HG03060 (cell line): ENCODE data around the gene SPEN.
A peak's percentile ranks its signal among the peaks of the same experiment; 100 is the strongest.

ENCODE experiments used
- ATAC-seq: cut with Tn5 transposase; IDR thresholded peaks from one replicate; pipeline ENCODE4 v1.9.1; 2021; ENCODE audit warnings: low read depth, moderate number of reproducible peaks; ENCODE audit not compliant: unreplicated experiment

SPEN gene

GRCh38 chr1:15945011-15945831, 97.7 kb downstream of the SPEN start:
- ATAC-seq, result no peak

DNA sequence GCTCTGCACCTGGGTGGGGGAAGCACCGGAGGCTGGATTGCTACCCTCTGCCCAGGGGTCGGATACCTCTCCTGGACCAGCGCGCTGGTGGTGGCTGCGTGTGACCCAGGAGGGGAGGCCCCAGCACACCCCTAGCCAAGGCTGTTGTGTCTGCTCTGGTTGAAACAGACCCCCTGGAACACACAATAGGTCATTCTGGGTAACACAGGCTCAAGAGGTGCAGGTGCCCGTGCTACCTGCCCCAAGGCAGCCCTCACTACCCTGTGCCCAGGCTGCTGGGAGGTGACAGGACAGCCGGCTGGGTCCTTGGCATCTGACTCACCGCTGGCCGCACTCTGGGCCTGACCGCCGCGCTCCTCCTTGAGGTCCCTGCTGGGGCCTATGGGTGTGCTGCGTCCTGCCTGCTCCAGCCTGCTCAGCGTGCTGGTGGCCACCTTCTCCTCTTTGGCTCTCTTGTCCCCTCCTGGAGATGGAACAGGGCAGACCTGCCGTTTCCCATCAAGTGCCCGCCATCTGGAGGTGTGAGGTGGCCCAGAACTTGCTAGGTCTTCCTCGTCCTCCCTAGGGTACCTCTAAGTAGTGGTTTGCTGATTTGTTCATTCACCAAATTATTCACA, 98.4 kb downstream of the SPEN start:
- ATAC-seq, result no peak

DNA sequence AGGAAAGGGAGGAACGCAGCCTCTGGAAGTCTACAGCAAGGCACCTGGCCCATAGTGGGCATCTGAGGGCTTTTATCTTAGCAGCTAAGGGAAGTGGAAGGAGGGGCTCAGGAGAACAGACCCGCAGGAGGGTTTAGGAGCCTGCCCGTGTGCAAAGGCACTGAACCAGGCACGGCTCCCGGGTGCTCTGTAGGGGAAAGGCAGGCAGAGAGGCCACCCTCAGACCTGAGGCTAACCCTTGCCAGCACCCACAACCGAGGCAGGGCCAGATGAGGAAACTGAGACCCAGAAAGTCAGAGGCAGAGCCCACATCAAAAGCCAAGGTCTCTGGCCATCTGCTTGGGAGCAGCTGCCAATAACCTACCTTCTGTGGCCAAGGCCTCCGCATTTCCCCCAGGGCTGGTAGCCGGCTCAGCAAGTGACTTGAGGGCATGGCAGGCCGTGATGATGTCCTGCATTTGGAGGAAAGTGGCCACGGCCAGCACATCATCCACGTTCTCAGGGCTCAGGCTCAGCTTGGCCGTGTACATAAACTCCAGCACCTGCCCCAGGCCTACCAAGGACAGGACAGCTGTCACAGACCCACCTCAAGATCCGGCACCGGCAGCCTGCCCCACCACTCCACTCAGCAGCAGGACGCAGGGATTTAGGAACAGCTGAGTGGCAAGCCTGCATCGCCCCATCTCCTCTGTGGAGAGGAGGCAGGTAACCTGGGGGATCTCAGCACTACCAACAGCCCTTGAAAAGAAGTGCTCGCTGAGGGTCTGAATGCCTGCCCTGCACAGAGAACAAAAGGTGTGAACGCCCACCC, 99.3 kb downstream of the SPEN start:
- ATAC-seq, result no peak

DNA sequence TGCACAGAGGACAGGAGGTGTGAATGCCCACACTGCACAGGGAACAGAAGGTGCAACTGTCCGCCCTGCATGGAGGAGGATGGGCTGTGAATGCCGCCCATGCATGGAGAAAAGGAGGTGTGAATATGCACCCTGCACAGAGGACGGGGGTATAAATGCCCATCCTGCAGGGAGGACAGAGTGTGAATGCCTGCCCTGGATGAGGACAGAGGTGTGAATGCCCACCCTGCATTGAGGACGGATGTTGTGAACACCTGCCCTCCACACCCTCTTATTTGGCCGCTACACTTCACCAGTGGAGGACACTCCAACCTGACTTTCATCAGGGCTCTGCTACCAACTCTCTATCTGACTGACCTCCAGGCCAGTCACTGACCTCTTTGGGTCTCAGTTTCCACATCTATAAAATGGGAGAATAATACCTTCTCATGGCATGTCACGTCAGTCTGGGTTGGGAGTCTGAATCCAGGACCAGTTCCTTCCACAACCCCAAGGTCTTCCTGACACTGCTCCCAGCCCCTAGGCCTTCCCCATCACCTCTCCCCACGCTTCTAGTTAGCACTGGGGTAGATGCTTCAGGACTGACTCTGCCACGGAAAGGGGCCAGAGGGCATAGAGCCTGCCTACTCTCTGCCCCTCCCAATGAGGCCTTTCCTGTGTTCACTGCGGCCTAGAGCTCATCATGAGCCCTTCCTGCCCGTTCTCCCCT, 100.0 kb downstream of the SPEN start:
- no peak for ATAC-seq

- no peak for ATAC-seq
These were observed 100.6 kb downstream of the SPEN start for GRCh38 chr1:15948091-15948591.

DNA sequence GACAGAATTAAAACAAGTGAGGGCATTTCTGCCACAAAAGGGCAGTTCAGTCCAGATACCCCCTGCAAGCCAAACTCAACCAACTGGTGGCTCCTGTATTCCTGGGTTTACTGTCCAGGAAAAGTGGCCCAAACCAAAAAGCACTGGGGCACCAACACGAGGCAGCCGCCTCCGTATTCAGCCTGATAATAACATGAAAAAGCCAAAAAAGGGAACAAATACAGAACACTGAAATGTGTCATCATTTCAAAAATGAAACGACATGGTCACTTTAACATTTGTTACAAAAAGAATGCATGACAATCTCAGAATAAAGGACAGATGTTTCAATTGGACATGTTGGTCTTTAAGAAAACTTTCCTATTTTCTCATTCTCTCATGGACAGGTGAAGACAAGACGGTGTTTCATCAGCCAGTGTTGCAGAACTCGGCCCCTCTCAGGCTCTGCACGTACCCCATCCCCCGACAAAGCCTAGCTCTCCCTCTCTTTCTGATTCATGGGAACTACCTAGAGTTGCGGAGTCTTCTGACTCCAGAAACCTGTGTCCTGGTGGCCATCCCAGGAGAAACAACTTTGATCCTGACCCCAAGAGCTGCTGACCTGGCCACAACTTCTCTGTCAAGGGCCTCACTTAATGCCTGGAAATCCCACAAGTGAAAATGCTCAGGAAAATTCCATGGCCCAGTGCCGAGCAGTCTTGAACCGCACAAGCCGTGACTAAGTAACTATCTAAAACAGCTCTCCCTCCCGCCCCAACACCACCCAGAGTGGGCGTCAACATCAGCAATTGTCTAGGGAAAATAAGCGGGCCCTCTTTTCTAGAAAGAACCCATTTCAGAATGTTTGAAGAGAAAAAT, 101.3 kb downstream of the SPEN start:
- ATAC-seq, result no peak

- peak; percentile 67 for ATAC-seq
These were observed 102.1 kb downstream of the SPEN start for GRCh38 chr1:15949453-15950245.

- no peak for ATAC-seq
These were observed 102.8 kb downstream of the SPEN start for GRCh38 chr1:15950302-15950701.

DNA sequence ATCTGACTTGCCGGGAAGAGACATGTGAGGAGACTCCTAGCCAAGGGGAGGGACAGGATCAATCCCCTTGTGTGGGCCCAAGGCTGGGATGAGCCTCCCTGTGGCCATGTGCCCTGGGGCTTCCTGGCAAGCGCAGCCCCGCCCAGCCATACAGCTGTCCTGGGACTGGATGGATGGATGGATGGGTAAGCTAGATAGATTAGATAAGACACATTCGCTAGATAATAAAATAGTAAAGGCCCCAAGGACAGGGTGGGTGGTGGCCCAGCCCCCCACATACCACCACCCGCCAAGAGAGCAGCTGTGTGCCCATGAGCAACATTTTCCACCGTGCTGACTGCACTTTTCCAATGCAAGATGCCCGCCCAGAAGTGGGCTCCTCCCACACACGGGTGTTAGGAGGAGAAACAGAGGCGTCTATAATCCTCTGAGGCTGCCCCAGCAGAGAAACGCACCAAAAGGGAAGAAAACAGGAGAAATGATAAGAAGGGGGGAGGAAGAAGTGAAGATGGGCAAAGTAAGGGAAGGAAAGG, 103.3 kb downstream of the SPEN start:
- no peak for ATAC-seq

- ATAC-seq, result no peak
These were observed 104.0 kb downstream of the SPEN start for GRCh38 chr1:15951341-15952153.

DNA sequence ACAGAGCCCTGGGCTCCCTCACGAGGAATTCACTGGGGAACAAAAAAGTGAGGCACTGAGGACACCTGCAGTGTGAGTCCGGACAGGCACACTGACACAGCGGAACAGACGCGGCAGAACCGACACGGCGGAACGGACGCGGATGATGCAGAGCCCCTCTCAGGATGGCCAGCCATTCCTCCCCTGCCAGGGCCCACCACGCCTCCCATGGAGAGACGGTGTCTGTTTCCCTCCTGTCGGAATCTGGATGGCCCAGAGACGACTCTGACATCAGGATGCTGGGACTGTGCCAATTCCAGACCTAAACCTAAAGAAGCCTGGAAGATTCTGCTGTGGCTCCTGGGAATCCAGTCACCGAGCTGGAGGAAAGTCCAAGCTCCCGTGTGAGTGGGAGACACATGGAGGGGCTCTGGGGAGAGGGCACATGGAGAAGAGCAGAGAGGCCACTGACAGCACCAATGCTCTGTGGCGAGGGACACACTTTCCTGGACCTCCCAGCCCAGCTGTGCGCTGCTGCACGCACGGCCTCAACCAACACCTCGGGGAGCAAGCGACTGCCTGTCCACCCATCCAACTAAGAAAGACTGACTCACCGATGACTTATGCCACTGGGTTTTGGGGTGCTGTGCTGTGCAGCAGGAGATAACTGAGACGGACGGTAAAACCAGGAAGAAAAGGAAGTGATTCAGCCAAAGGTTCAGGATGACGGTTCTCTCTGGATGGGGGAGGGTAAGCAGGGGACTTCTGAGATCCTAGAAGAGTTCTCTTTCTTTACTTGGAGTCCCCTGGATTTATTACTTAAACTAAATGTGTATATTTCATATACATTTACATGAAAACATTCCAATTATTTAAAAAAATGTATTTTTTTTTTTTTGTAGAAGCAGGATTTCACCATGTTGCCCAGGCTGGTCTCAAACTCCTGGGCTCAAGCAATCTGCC, 105.1 kb downstream of the SPEN start:
- ATAC-seq, result no peak

DNA sequence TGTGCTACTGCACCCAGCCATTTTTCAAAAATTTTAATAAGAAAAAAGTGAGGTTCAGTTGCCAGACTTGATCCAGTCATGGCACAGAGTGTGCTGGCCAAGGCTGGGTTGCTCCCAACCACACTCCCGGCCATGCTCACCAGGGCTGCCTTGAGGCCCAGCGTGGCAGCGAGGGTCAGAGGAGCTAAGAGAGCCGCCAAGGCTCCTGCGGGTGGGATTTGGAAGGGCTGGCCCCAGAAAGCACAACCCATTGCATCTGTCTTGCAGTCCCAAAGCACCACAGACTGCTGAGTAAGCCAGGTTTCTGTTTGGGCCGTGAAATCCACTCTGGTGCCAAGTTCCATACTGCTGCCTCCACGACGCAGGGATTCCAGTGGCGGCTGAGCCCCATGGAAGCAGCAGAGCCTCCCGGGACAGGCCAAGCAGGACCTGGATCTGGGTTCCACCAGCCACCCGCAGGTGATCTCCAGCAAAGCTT, 105.8 kb downstream of the SPEN start:
- ATAC-seq, result no peak

DNA sequence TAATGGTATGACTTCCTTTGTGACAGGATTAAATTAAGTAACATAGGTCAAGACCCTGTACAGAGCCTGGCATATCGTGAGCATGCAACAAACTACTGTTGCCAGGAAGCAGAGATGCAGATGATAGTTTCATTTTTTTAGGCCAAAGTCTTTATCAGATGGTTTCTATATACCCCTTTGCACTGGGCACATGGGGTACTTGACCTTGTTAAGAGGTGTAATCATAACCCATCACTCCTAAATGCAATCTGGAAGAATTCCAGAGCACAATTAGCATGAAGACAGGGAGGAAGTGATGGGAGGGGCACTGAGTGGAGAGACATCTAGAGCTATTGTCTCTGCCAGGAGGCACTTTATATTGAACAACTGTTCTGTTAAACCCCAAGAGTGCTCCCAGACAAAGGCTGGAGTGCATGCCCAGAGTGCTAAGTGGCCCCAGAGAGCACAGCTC, 106.3 kb downstream of the SPEN start:
- no peak for ATAC-seq

DNA sequence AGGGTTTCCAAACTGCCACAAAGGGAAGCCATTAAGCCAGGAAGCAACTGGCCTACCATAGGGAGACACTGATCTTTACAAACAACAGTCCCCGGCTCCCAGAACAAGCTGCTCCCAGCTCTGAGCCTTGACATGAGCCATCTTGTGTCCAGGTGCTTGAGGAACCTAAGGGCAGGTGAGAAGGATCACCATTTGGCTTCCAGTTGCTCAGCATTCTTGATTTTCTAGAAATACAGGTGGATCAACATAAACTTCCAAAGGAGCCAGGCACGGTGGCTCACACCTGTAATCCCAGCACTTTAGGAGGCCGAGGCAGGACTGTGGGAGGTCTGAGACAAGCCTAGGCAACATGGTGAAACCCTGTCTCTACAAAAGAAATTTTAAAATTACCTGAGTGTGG, 106.8 kb downstream of the SPEN start:
- ATAC-seq, result no peak

DNA sequence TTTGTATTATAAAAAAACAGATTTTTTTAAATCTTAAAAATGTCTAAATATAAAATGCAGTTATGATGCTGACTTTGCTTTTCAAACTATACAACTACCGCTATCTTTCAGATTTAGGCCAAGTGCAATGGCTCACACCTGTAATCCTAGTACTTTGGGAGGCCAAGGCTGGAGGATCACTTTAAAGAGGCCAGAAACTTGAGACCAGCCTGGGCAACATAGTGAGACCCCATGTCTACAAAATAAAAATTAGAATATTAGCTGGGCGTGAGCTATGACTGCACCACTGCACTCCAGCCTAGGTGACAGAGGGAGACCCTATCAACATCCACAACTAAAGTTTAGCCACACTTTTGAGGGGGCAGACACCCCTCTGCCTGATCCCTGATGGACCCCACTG, 108.0 kb downstream of the SPEN start:
- no peak for ATAC-seq

DNA sequence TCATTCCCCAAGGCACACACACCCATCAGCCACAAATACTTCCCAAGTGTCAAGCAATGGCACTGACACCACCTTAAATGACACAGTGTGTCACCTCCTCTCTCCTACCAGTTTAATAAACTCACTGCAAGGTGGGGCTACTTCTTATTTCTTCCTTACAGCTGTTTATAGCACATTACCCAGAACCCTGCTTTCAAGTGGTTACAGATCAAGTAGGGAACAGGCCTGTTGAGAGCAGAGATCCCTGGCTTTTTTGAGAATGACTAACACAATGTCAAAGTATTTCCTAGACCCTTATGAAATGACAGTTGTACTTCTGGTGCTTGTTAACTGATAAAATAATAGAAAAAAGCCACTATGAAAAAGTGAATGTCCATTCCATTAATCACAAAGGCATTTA, 108.6 kb downstream of the SPEN start:
- ATAC-seq, result no peak
